A549 (cell line): ENCODE data around the gene SHISAL1. TPM values are rescaled to one million over a fixed set of nuclear protein-coding genes. Genes with fewer than 3 reads are reported as not detected.

Experiments
- ATAC-seq, 2 experiments: fragments of 200-7000 bp in 1 of 2; fragments of >200 bp in 1 of 2; cut with Nextera tagmentation in 1 of 2; cut with Tn5 transposase in 1 of 2; 3 replicates each; pipeline versions ENCODE4 v1.8.0 to v1.9.1; 2018 to 2020; ENCODE audit warnings: mild to moderate bottlenecking in 1 of 2, moderate library complexity in 1 of 2
- CTCF ChIA-PET: fragments of 300-600 bp; sonication (Branson Sonifier 250); formaldehyde crosslinking; extraction: SDS; loops from one replicate; lab custom pipeline; 2021; ENCODE audit warnings: antibody characterized with exemption, inconsistent platforms; lab: Yijun Ruan, JAX
- POLR2A ChIA-PET: fragments of 350-600 bp; formaldehyde crosslinking; extraction: SDS; loops from one replicate; lab custom pipeline; 2021; ENCODE audit warnings: antibody characterized with exemption, inconsistent platforms; lab: Yijun Ruan, JAX
- DNase-seq, 2 experiments: peaks; one replicate each; pipeline versions ENCODE4 v3.0.0 to v3.0.0-alpha.2; 2011 to 2016; ENCODE audit warnings: low read depth in 1 of 2, low spot score in 1 of 2
- FAIRE-seq: peaks from 2 replicates; lab custom pipeline; 2011; peaks lifted over from hg19 to GRCh38; lab: Jason Lieb, UNC
- H3K27ac ChIP-seq, 2 experiments: fragments of >200 bp; sonication (Bioruptor Twin); formaldehyde crosslinking; 3 replicates each; pipeline ENCODE4 v1.5.1; 2016 to 2017
- H3K4me1 ChIP-seq: fragments of >200 bp; sonication (Bioruptor Twin); formaldehyde crosslinking; 3 replicates; pipeline ENCODE4 v1.6.1; 2016
- H3K4me2 ChIP-seq: fragments of >200 bp; sonication (Bioruptor Twin); formaldehyde crosslinking; 3 replicates; pipeline ENCODE4 v1.6.1; 2016
- H3K4me3 ChIP-seq: fragments of >200 bp; sonication (Bioruptor Twin); formaldehyde crosslinking; 3 replicates; pipeline ENCODE4 v1.5.1; 2016
- H3K9me3 ChIP-seq: fragments of >200 bp; sonication (Bioruptor Twin); formaldehyde crosslinking; 3 replicates; pipeline ENCODE4 v1.6.1; 2016
- BHLHE40 ChIP-seq: IDR thresholded peaks from 2 replicates; pipeline ENCODE4 v1.6.1; 2012; ENCODE audit warnings: low read depth, low read length, inconsistent platforms
- CBX8 ChIP-seq: fragments of 200-600 bp; sonication (generic); IDR thresholded peaks from 2 replicates; pipeline ENCODE4 v1.6.1; 2016
- ESRRA ChIP-seq: fragments of 150-350 bp; IDR thresholded peaks from 2 replicates; pipeline ENCODE4 v1.6.1; 2014; ENCODE audit warnings: mild to moderate bottlenecking, low read length, borderline replicate concordance
- FOSB ChIP-seq: fragments of 250-450 bp; sonication (Bioruptor Pico); IDR thresholded peaks from 2 replicates; pipeline ENCODE4 v1.5.0; 2020; ENCODE audit warnings: mild to moderate bottlenecking, moderate library complexity
- HDAC2 ChIP-seq: fragments of 200-600 bp; sonication (generic); IDR thresholded peaks from 2 replicates; pipeline ENCODE4 v1.6.1; 2016
- KDM5A ChIP-seq: fragments of 200-600 bp; sonication (generic); IDR thresholded peaks from 2 replicates; pipeline ENCODE4 v1.6.1; 2016; ENCODE audit warnings: antibody characterized with exemption, mild to moderate bottlenecking
- MAFK ChIP-seq: fragments of 450-650 bp; IDR thresholded peaks from 2 replicates; pipeline ENCODE4 v1.6.1; 2014; ENCODE audit not compliant: partially characterized antibody
- NPAS2 ChIP-seq: fragments of 250-450 bp; sonication (Bioruptor Pico); IDR thresholded peaks from 2 replicates; pipeline ENCODE4 v1.8.0; 2022; ENCODE audit warnings: mild to moderate bottlenecking, moderate library complexity, borderline replicate concordance
- POLR2A ChIP-seq: IDR thresholded peaks from 2 replicates; pipeline ENCODE4 v1.6.1; 2012; ENCODE audit warnings: mild to moderate bottlenecking, low read length
- RAD21 ChIP-seq, 2 experiments: fragments of >200 bp in 1 of 2; sonication (Bioruptor Twin) in 1 of 2; formaldehyde crosslinking in 1 of 2; IDR thresholded peaks in 1 of 2; conservative IDR thresholded peaks in 1 of 2; 2 replicates in 1 of 2; 3 replicates in 1 of 2; pipeline ENCODE4 v1.6.1; 2012 to 2018; ENCODE audit warnings: inconsistent platforms in 1 of 2
- RARB ChIP-seq: fragments of 250-450 bp; sonication (Bioruptor Pico); IDR thresholded peaks from 2 replicates; pipeline ENCODE4 v1.8.0; 2021; ENCODE audit warnings: mild to moderate bottlenecking, moderate library complexity
- RCOR1 ChIP-seq: fragments of 150-350 bp; IDR thresholded peaks from 2 replicates; pipeline ENCODE4 v1.6.1; 2014; ENCODE audit warnings: antibody characterized with exemption, low read length, low read depth
- RFX5 ChIP-seq: fragments of 450-650 bp; IDR thresholded peaks from 2 replicates; pipeline ENCODE4 v1.7.1; 2014; ENCODE audit warnings: antibody characterized with exemption, mild to moderate bottlenecking, moderate library complexity
- SMC3 ChIP-seq: fragments of >200 bp; sonication (Bioruptor Twin); formaldehyde crosslinking; IDR thresholded peaks from 3 replicates; pipeline ENCODE4 v1.6.1; 2018; ENCODE audit warnings: inconsistent platforms
- SREBF2 ChIP-seq: fragments of 450-650 bp; IDR thresholded peaks from 2 replicates; pipeline ENCODE4 v1.6.1; 2014; ENCODE audit warnings: mild to moderate bottlenecking, moderate library complexity
- ZC3H11A ChIP-seq: fragments of 450-650 bp; IDR thresholded peaks from 2 replicates; pipeline ENCODE4 v1.6.1; 2014; ENCODE audit warnings: antibody characterized with exemption, mild to moderate bottlenecking
- ZNF302 ChIP-seq: fragments of 250-450 bp; sonication (Bioruptor Pico); IDR thresholded peaks from 2 replicates; pipeline ENCODE4 v1.9.0; 2021; ENCODE audit warnings: inconsistent platforms, mild to moderate bottlenecking, moderate library complexity
- WGBS: methylation state at CpG from one replicate; pipeline ENCODE4 v1.1.6; 2017; ENCODE audit errors: missing lambda C conversion rate; 5-methylcytosine and 5-hydroxymethylcytosine counted together
- polyA plus RNA-seq, 4 experiments: library from polyadenylated mRNA; depleted of rRNA in 3 of 4; stranded (reverse); fragments of >200 nt; fragmentation: RNase III in 1 of 4; extraction: RNeasy Plus Mini Kit Qiagen cat#74134 plus additional on column Dnase treatment in 1 of 4; gene quantifications; 2 replicates in 3 of 4; 3 replicates in 1 of 4; pipeline ENCODE4 v1.2.3, GENCODE V29; 2011 to 2017
- TF ChIP-seq, protein P1 (sequence below): fragments of 450-650 bp; IDR thresholded peaks from 2 replicates; pipeline ENCODE4 v1.6.1; 2014; ENCODE audit warnings: antibody characterized with exemption
- TF ChIP-seq, protein P2 (sequence below): IDR thresholded peaks from 2 replicates; pipeline ENCODE4 v1.6.1; 2012; ENCODE audit warnings: low read depth, borderline replicate concordance
- TF ChIP-seq, protein P3 (sequence below): IDR thresholded peaks from 2 replicates; pipeline ENCODE4 v1.6.1; 2012
- TF ChIP-seq, protein P4 (sequence below): fragments of 250-450 bp; sonication (Bioruptor Pico); IDR thresholded peaks from 2 replicates; pipeline ENCODE4 v1.5.0; 2021; ENCODE audit warnings: mild to moderate bottlenecking, moderate library complexity, borderline replicate concordance
- TF ChIP-seq, protein P5 (sequence below): IDR thresholded peaks from 2 replicates; pipeline ENCODE4 v1.6.1; 2012
- TF ChIP-seq, protein P6 (sequence below): fragments of >200 bp; sonication (Bioruptor Twin); formaldehyde crosslinking; IDR thresholded peaks from 2 replicates; pipeline ENCODE4 v1.6.1; 2016

Gene SHISAL1
- polyA plus RNA-seq, 2 of the 4 experiments (the other 2 are of a cell fraction), result 0.61 to 1.9 TPM

DNA sequence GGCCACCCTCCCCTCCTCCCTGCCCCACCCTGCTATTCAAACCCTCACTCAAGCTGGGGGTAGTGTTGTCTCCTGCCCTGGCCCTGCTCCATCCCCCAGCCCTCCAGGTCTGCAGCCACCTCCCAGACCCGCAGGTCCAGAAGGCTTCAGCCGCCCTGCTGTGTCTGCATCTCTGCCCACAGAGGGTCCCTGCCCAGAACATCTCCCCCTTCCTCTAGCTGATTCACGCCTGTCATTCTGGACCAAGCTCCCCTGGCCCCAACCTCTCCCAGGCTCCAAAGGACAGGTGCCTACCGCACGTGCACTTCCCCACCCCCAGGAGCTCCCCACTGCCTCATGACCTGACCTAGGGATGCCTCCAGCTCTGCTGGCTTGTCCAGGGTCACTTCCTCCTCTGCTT is 16.0 kb upstream of the SHISAL1 start:
- 100% methylated on average over 2 of the region's 5 CpGs for WGBS
- POLR2A ChIA-PET, result no interaction called here
- no peak for DNase-seq

DNA sequence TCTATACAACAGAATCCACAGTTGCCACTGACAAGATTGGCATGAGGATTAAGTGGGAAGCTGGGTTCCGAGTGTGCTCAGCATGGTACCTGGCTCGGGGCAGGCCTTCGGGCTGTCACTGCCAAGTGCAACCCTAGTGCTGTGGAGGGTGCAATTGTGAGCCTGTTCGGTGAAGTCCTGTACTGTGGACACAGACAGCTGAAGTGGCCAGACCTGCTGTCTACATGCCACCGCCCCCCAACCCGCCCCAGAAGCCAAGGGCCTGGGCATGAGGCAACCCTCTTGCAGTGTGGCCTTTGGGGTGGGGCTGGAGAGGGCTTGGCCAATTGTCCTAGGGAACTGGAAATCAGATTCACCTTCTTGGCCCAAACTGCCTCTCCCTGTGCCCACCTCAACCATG is 15.6 kb upstream of the SHISAL1 start:
- peaks cover 16% of the 10 kb centered on the region; the same call in 2 of the 3 replicates for H3K4me1 ChIP-seq
- ChIA-PET CTCF (interaction anchor here (1.3 to 1.5 kb wide), 4 partner anchors 13 to 335 kb away, joined by 3 to 5 read pairs (median 4); no protein-coding TSS in a partner anchor), POLR2A (no interaction called here)
- no peak overlapping the region for H3K4me2 ChIP-seq
- H3K27ac ChIP-seq, result no peak overlapping the region
- no peak overlapping the region for H3K4me3 ChIP-seq
- H3K9me3 ChIP-seq, result no peaks in the 10 kb centered on the region
- no peak for TF ChIP-seq HDAC2
- TF ChIP-seq RFX5, result no peak
- TF ChIP-seq SREBF2, result no peak
- TF ChIP-seq ZC3H11A, result no peak
- TF ChIP-seq POLR2A, result no peak
- TF ChIP-seq, protein P1, sequence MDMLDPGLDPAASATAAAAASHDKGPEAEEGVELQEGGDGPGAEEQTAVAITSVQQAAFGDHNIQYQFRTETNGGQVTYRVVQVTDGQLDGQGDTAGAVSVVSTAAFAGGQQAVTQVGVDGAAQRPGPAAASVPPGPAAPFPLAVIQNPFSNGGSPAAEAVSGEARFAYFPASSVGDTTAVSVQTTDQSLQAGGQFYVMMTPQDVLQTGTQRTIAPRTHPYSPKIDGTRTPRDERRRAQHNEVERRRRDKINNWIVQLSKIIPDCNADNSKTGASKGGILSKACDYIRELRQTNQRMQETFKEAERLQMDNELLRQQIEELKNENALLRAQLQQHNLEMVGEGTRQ, result no peak
- no peak for TF ChIP-seq ZNF302 (CRISPR knock-in tag)
- FAIRE-seq (no peak), DNase-seq (no peak), ATAC-seq (no peak)
- WGBS, result 87% methylated on average over 5 of the region's 6 CpGs

More for the DNA sequence above, 16.0 kb upstream of the SHISAL1 start:
- Histone ChIP-seq H3K9me3 (no peaks in the 10 kb centered on the region), H3K27ac (no peak overlapping the region), H3K4me3 (no peak overlapping the region)
- CTCF ChIA-PET, result interaction anchor here (0.6 to 1.5 kb wide), 7 partner anchors 12 to 335 kb away, joined by 3 to 5 read pairs (median 3); no protein-coding TSS in a partner anchor
- FAIRE-seq (no peak), ATAC-seq (no peak)
- TF ChIP-seq RARB (CRISPR knock-in tag) (no peak), RCOR1 (no peak), RFX5 (no peak), KDM5A (no peak), SMC3 (no peak), BHLHE40 (no peak), ESRRA (no peak), FOSB (CRISPR knock-in tag) (no peak), RAD21 (conservative IDR thresholded peaks at IDR 0.05 in 1 of 2, IDR thresholded peaks at IDR 0.05 in 1 of 2) (no peak)
- TF ChIP-seq, protein P2, sequence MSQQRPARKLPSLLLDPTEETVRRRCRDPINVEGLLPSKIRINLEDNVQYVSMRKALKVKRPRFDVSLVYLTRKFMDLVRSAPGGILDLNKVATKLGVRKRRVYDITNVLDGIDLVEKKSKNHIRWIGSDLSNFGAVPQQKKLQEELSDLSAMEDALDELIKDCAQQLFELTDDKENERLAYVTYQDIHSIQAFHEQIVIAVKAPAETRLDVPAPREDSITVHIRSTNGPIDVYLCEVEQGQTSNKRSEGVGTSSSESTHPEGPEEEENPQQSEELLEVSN, result no peak
- TF ChIP-seq, protein P3, sequence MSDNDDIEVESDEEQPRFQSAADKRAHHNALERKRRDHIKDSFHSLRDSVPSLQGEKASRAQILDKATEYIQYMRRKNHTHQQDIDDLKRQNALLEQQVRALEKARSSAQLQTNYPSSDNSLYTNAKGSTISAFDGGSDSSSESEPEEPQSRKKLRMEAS, result no peak
- TF ChIP-seq, all 56 proteins: peak for 0
- peaks cover 16% of the 10 kb centered on the region; the same call in 2 of the 3 replicates for H3K4me1 ChIP-seq
- peak overlapping the region; percentile 14; the same call in 1 of the 3 replicates for H3K4me2 ChIP-seq

DNA sequence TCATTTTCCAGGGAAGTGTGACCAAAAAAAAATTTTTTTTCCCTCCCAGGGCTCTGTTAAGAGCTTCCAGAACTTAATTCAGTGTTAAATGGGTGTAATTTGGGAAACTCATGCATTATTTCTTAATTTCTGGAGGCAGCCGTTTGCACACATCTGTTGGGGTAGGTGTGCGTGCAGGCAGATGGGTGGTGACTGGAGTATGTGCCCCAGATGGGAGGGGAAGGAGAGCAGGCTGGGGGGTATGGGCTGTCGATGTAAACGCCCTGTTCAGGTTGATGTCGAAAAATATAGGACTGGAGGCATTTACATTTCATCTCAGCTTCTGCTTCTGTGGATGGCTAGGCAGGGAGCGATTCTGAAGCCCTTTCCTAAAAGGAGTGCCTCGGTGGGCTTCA is 13.7 kb upstream of the SHISAL1 start:
- CTCF ChIA-PET, result interaction anchor here (0.8 kb wide), 1 partner anchor 10 kb away, joined by 4 read pairs; no protein-coding TSS in a partner anchor
- DNase-seq, result no peak
- ATAC-seq, result no peak
- Histone ChIP-seq H3K4me2 (peak overlapping the region; percentile 56), H3K4me3 (peak overlapping the region; percentile 37; the same call in 2 of the 3 replicates), H3K4me1 (peaks cover 12% of the 10 kb centered on the region; the same call in 2 of the 3 replicates), H3K27ac (peak overlapping the region in 1 of 2 experiments; percentile 59; a peak in 2 of 6 replicates), H3K9me3 (no peaks in the 10 kb centered on the region)
- 84% methylated on average over 7 of the region's 7 CpGs for WGBS
- TF ChIP-seq, protein P4, sequence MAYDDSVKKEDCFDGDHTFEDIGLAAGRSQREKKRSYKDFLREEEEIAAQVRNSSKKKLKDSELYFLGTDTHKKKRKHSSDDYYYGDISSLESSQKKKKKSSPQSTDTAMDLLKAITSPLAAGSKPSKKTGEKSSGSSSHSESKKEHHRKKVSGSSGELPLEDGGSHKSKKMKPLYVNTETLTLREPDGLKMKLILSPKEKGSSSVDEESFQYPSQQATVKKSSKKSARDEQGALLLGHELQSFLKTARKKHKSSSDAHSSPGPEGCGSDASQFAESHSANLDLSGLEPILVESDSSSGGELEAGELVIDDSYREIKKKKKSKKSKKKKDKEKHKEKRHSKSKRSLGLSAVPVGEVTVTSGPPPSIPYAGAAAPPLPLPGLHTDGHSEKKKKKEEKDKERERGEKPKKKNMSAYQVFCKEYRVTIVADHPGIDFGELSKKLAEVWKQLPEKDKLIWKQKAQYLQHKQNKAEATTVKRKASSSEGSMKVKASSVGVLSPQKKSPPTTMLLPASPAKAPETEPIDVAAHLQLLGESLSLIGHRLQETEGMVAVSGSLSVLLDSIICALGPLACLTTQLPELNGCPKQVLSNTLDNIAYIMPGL (CRISPR knock-in tag), result no peak
- no peak for TF ChIP-seq MAFK
- TF ChIP-seq CBX8, result no peak
- TF ChIP-seq, protein P5, sequence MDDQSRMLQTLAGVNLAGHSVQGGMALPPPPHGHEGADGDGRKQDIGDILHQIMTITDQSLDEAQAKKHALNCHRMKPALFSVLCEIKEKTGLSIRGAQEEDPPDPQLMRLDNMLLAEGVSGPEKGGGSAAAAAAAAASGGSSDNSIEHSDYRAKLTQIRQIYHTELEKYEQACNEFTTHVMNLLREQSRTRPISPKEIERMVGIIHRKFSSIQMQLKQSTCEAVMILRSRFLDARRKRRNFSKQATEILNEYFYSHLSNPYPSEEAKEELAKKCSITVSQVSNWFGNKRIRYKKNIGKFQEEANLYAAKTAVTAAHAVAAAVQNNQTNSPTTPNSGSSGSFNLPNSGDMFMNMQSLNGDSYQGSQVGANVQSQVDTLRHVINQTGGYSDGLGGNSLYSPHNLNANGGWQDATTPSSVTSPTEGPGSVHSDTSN, result no peak
- TF ChIP-seq NPAS2 (CRISPR knock-in tag), result no peak
- TF ChIP-seq, protein P6, sequence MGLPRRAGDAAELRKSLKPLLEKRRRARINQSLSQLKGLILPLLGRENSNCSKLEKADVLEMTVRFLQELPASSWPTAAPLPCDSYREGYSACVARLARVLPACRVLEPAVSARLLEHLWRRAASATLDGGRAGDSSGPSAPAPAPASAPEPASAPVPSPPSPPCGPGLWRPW, result no peak
- no peak for TF ChIP-seq RAD21 (conservative IDR thresholded peaks at IDR 0.05 in 1 of 2, IDR thresholded peaks at IDR 0.05 in 1 of 2)
- POLR2A ChIA-PET, result no interaction called here
- FAIRE-seq, result no peak
